NCI-H1930 (cell line): ENCODE data around the gene ZNF638.
A peak's percentile ranks its signal among the peaks of the same experiment; 100 is the strongest.
"Not testable (repeated sequence)": the region's sequence is repeated elsewhere in the genome, so short reads cannot be mapped to it uniquely, and the experiment has no call there.

Experiments used
- DNase-seq, 2 experiments: peaks; one replicate each; lab custom pipeline; 2025; lab: John Stamatoyannopoulos, UW

The ZNF638 gene, protein sequence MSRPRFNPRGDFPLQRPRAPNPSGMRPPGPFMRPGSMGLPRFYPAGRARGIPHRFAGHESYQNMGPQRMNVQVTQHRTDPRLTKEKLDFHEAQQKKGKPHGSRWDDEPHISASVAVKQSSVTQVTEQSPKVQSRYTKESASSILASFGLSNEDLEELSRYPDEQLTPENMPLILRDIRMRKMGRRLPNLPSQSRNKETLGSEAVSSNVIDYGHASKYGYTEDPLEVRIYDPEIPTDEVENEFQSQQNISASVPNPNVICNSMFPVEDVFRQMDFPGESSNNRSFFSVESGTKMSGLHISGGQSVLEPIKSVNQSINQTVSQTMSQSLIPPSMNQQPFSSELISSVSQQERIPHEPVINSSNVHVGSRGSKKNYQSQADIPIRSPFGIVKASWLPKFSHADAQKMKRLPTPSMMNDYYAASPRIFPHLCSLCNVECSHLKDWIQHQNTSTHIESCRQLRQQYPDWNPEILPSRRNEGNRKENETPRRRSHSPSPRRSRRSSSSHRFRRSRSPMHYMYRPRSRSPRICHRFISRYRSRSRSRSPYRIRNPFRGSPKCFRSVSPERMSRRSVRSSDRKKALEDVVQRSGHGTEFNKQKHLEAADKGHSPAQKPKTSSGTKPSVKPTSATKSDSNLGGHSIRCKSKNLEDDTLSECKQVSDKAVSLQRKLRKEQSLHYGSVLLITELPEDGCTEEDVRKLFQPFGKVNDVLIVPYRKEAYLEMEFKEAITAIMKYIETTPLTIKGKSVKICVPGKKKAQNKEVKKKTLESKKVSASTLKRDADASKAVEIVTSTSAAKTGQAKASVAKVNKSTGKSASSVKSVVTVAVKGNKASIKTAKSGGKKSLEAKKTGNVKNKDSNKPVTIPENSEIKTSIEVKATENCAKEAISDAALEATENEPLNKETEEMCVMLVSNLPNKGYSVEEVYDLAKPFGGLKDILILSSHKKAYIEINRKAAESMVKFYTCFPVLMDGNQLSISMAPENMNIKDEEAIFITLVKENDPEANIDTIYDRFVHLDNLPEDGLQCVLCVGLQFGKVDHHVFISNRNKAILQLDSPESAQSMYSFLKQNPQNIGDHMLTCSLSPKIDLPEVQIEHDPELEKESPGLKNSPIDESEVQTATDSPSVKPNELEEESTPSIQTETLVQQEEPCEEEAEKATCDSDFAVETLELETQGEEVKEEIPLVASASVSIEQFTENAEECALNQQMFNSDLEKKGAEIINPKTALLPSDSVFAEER (N-terminal part only)

DNA sequence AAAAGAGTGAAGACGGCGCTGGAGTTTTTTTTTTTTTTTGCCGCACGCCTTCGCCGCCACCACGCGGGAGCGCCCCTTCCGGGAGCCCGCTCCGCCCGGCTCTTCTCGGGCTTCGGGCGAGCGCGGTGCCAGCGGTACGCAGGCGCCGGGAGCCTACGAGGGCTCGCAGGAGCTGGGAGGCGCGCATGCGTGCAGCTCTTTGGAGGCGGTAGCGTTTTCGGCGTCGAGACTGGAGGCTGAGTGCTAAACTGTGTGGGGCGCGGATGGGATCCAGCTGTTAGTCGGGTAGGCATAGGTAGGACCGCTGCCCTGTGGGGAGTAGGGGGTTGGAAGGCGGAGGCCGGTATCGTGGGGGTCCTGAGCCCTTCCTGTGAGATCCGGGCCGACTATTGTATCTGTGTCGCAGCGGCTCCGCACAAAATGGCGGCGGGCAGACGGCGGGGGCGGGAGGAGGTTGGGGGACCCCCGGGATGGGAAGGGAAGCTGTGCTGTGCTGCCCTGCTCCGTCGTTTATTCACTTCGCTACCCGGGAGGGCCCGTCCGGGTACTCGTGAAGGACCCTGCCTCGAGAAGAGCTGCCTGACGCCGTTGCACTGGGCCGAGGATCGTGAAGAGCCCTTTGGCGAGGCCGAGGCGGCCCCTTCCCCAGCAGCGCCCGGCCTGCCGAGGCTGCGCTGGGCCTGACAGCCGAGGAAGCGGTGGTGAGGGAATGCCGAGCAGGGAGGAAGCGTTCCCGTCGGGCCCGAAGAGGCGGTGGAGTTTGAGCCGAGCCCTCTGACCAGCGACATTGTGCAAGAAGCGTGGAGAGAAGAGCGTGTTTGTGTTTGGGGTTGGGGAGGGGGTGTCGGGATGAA is at the start of gene ZNF638:
Gene ZNF638, plus strand, starts transcription at position 202 of the 854 bp plus-strand sequence. CDS start 17,173 bp downstream, outside the sequence.
- peak; percentile 82 to 92 for DNase-seq

DNA sequence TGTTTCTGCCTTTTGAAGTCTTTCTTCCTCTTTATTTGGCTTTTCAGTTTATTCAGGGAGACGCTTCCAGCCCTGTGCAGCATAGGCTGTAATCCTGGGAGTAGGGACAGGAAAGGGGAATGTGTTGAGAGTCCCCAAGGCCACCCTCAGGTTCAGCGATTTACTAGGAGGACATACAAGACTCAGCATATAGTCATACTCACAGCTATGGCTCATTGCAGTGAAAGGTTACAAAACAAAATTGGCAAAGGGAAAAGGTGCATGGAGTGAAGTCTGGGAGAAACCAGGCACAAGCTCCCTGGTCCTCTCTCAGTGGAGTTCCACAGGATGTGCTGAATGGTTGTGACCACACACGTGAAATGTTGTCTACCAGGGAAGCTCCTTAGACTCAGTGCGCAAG is 49.6 kb upstream of the ZNF638 start:
- no peak for DNase-seq

DNA sequence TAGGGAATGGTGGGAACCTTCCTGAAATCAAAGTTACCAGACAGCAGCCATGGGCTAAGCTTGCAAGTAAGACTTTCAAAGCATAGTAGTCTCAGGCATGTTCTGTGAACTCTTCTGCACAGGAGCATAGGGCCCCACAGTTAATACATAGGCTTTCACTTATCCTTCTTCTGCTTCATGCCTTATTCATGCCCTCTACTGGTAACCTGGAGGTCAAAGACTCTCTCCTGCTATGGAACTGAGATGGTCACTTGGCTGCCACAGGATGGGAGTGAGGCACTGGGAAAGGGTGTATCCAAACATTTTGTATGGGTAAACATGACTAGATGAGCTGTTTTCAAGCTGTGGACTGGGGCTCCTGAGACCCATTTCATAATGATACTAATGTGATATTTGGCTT is 49.1 kb upstream of the ZNF638 start:
- no peak for DNase-seq

DNA sequence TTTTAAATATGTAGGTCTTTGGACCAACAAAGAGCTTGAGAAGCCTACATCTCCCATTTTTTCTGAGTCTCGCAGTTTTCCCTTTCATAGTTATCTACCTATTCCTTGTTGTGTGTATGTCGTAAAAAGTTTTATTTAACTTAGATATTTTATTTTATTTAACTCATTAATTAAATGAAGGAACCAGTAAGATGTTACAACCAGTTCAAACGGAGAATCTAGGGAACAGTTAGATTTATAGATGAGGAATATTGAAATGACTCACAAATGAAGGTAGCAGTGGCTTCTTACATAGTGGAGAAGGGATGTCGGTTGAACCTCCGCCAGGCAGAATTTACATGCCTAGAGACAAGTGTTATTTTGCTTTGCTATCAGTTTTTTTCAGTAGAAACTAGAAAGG is 48.5 kb upstream of the ZNF638 start:
- DNase-seq: no peak

DNA sequence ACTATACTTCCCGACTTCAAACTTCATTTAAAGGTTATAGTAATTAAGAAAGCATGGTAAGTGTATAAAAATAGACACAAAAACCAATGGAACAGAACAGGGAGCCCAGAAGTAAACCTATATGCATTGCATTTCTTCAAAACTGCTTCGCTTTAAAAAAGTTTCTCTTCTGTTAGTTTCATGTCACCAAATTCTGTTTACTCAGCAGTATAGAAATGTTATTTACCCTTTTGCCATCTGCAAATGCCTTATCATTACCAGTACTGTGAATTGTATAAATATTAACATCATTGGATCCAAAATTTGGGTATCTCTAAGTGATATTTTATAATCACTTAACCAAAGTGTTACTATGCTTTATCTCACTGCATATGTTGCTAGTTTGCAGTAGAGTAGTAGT is 45.9 kb upstream of the ZNF638 start:
- no peak for DNase-seq

DNA sequence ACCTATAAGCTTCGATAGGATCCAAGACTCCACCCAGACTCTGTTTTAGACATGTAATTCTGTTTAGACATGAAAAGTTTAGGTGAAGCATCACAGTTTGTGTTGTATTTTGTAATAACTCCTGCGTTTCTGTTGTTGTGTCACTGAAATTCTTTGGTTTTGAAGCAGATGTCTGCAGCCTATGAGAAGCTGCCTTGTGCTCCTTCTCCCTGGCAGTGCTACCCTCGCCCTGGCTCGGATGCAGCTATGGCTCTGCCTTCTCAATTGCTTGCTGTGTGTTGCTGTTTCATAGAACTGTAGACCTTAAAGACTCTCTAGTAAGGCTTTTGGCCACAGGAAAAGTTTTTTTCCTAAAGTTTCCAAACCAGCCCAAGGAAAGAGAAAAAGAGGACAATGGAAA is 40.2 kb upstream of the ZNF638 start:
- no peak for DNase-seq

DNA sequence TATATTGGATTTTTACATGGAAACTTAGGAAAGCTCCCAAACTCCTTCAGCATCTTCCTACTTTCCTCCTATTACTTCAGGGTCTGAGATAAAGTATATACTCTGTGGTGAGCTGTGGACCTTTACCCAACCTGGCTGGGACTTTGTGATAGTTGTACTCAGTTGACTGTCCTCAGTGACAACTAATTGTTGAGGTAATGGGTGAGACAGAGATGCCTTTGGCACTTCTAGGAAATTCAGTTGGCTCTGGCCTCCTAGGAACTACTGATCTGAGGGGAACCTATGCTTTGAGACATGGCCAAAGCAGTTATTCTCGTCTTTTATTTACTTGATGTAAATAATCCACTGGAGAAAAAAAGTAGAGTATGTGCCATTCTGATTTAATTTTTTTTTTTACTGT is 39.4 kb upstream of the ZNF638 start:
- no peak for DNase-seq

DNA sequence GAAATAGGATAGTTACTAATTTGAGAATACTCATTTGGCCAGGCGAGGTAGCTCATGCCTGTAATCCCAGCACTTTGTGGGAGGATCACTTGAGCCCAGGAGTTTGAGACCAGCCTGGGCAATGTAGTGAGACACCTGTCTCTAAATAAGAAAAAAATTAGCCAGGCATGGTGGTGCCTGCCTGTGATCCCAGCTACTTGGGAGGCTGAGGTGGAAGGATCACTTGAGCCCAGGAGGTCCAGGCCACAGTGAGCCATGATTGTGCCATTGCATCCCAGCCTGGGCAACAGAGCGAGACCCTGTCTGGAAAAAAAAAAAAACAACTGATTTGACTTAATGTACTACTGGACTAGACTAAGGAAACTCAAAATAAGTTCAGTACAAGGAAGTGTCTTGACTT is 32.7 kb upstream of the ZNF638 start:
- DNase-seq: no peak

DNA sequence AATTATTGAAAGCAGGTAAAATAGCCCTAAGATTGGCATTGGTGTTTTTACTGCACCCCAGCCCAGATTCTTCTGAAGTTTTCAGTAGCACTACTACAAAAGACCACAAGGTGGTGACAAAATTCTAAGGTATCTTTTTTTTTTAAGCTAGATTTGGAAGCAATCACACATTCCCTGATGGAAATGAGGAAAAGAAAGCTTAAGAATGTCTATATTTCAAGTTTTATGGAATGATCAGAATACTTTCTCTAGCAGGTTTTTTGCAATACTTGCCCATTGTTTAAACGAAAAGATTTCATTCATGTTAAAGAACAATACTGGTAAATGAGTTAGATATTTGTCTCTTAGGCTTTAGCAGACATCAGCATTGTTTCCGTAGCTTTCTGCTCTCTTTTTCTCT is 32.1 kb upstream of the ZNF638 start:
- no peak for DNase-seq

DNA sequence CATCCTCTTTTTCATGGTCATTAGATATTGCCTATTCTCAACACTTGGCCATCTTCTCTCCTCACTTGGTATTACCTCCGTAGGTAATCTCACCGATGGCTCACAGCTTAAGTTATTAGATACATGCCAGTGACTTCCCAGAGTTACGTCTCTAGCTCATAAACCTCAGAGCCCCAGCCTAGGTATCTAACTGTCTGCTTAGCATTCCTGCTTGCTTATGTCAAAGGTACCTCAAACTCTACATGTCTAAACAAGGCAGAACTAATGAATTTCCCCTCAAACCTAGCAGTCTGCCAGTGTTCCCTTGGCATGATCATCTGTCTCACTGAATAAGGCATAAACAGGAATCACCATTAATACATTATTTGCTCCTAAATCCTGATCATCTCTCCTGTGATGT is 27.7 kb upstream of the ZNF638 start:
- DNase-seq: no peak

DNA sequence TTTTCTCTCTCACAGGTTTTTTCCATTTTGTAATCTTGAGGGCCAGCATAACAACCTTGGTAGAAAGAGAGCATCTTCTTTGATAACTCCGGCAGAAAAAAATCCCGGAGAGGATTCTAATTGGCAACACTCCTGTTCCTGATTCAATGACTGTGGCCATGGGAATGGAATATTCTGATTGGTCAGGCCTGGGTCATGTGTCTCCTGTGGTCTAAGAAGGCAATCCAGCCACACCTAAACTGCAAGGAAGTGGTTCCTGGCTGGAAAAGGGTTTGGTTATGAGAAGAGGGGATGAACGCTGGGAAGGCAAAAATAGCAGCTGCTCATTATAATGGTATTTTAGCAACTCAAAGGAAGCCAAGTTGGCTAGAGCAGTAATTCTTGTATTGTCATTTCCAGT is 24.8 kb upstream of the ZNF638 start:
- DNase-seq: no peak

DNA sequence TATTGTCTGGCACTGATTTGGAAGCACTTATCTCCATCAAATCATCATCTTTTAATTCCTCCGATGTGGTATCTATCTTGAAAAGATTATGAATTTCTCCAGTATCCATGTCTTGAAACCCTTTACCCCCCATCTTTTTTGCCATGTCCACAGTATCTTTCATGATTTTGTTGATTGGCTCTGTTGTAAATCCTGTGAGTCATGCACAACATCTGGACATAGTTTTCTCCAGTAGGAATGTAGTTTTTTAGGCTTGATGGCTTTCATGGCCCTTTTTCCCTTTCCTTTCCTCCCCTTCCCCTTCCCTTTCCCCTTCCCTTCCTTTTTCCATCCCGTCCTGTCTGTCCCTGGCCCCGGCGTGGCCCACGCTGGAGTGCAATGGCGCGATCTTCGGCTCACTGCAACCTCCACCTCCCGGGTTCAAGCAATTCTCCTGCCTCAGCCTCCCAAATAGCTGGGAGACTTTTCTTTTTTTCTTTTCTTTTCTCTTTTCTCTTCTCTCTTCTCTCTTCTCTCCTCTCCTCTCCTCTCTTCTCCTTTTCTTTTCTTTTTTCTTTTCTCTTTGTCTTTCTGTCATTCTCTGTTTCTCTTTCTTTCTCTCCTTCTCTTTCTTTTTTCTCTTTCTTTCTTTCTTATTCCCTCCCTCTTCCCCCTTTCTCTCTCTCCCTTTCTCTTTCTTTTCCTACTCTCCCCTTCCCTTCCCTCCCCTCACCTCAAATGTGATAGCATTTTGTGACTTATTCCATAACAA is 18.4 kb upstream of the ZNF638 start:
- DNase-seq: no peak

DNA sequence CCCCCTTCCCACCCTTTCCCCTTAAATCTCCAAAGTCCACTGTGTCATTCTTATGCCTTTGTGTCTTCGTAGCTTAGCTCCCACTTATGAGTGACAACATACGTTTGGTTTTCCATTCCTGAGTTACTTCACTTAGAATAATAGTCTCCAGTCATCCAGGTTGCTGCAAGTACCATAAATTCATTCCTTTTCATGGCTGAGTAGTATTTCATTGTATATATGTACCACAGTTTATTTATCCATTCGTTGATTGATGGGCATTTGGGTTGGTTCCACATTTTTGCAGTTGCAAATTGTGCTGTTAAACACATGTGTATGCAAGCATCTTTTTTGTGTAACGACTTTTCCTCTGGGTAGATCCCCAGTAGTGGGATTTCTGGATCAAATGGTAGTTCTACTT is 14.5 kb upstream of the ZNF638 start:
- no peak for DNase-seq

DNA sequence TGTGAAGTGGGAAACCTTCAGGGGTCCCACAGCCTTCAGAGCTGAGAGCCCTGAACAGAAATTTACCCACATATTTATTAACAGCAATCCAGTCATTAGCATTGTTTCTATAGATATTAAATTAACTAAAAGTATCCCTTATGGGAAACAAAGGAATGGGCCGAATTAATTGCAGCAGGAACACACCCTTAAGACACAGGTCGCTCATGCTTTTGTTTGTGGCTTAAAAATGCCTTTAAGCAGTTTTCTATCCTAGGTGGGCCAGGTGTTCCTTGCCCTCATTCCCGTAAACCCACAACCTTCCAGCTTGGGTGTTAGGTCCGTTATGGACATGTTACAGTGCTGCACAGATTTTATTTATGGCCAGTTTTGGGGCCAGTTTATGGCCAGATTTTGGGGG is 13.7 kb upstream of the ZNF638 start:
- DNase-seq: not testable (repeated sequence)

DNA sequence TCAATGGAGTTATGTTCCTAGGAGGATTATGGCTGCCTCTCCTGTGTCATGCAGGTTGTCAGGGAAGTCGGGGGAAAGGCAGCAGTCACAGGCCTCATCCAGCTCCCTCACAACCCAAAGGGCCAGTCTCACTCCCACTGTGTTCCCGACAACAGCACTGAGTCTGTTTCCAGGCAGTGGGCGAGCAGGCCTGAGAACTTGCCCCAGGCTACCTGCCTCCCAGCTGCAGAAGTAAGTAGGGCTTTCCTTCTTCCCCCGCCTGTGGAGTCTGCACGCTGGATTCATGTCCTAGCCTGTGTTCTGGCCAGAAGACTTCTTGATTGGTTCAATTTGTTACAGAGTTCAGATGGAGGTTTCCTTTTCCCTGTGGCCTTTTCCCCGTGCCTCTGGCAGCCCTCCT is 8.2 kb upstream of the ZNF638 start:
- DNase-seq: no peak

DNA sequence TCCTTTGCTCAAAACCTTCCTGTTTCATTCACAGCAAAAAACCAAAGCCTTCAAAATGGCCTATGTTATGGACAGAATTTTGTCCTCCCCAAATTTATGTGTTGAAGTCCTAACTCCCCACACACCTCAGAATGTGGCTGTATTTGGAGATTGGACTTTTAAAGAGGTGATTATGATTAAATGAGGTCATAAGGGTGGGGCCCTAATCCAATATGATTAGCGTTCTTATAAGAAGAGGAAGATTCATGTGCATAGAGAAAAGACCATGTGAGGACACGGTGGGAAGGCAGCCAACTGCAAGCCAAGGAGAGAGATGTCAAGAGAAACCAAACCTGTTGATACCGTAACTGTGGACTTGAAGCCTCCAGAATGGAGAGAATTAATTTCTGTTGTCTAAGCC is 4.6 kb upstream of the ZNF638 start:
- no peak for DNase-seq

DNA sequence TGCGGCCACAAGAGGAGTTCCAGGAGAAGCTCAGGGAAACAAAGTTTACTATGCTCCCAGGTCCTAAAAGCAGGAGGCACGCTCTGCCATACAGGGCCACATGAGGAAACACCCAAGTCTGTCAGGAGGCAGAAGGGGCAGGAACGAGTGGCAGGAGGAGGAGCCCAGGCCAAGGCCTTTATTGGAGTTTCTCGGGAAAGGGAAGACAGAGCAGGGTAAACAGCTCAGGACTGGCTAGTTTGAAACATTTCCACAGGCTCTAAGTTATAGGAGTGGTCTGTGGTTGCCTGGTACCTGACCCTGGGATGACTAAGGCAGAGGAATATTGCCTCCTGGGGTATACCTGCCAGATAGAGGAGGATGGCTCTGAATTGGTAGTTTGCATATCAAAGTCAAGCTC is 3.7 kb upstream of the ZNF638 start:
- no peak for DNase-seq

DNA sequence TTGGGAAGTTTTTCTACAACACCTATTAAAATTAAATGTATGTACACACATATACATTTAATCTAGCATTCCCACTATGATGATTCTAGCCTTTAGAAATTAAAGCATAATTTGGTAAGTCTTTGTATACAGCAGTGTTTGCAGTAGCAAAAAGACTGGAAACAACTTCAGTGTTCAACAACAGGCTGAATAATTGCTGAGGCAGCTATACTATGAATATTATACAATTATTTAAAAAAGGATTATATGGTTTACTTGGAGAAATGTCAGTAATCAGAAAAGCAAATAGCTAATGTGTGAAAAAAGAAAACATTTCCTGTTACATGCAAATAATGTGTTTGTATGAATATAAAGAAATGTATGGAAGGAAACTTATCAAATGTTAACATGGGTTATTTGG is 1.4 kb upstream of the ZNF638 start:
- no peak for DNase-seq

DNA sequence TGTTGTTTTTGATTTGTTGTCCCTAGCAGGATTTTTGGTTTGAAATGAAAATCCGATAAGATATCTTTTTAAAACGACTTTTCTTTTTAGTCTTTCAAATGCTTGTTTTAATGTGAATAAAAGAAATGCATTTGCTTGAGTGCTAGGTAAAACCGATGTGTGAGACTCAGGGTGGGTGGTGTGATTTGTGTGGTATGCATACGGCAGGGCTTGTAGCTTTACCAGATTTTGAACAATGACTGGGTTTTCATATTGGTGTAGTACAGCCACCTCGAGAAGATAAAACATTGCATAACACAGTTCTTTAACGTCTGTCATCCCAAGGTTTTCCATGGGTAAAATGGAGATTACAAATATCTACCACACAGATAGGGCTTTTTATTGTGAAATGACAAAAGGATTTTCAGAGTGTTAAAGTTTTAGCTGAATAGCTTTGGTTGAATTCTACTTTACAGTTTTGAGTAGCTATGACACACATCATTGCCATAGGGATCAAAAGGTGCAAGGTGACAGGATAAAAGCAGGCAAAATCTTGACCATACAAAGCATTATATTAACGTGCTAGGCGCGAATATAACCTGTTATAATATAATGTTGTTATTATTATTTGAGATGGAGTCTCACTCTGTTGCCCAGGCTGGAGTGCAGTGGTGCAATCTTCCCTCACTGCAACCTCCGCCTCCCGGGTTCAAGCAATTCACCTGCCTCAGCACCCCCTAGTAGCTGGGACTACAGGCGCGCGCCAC is 824 bp upstream of the ZNF638 start:
- no peak for DNase-seq

DNA sequence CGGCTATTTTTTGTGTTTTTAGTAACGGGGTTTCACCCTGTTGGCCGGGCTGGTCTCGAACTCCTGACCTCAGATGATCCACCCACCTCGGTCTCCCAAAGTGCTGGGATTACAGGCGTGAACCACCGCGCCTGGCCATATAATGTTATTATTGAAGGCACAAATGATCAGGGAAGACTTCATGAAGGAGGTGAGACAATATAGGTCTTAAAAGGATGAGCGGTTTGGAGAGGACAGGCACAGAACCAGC is 326 bp upstream of the ZNF638 start:
- DNase-seq: not testable (repeated sequence)

DNA sequence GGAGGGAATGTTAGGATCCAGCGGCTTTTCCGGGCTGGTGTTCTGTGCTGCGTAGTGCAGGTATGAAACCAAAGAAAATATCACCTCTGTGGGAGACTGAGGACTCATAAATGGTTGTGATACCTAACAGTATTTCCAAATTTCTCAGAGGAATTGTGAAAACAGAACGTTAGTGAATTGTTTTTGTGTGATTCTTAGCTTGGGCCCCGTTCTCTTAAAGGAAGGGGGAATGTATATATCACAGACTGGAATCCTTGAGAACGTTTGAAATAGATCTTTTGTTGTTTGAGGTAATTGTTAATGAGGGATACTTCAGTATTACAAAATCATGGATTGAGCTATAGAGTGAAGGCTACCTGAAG is 834 bp downstream of the ZNF638 start:
- DNase-seq: no peak
